Liver (tissue), 9 donors: ENCODE results near the gene FRMD4A. TPM values are rescaled to one million over a fixed set of nuclear protein-coding genes. Genes with fewer than 3 reads are reported as not detected.

ENCODE experiments used
- DNase-seq: peaks from one replicate; pipeline ENCODE4 v3.0.0-alpha.2; 2017; ENCODE audit warnings: low spot score
- H3K27ac ChIP-seq, 2 donors: one replicate each; pipeline ENCODE4 v1.7.0; 2013; ENCODE audit warnings: inconsistent platforms in 2 of 2, low read length in 2 of 2, control low read depth in 1 of 2, low read depth in 1 of 2, mild to moderate bottlenecking in 1 of 2
- H3K27me3 ChIP-seq, 4 donors: one replicate each; pipeline versions ENCODE4 v1.6.1 to v1.7.0; 2013; ENCODE audit warnings: low read length in 3 of 4, inconsistent platforms in 1 of 4, mild to moderate bottlenecking in 1 of 4, moderate library complexity in 1 of 4; ENCODE audit not compliant: control insufficient read depth in 4 of 4, insufficient read depth in 4 of 4
- H3K36me3 ChIP-seq, 4 donors: one replicate each; pipeline versions ENCODE4 v1.6.1 to v1.7.0; 2013; ENCODE audit warnings: low read length in 3 of 4, mild to moderate bottlenecking in 3 of 4, low read depth in 1 of 4, moderate library complexity in 1 of 4; ENCODE audit not compliant: control insufficient read depth in 4 of 4, insufficient read depth in 3 of 4
- H3K4me1 ChIP-seq, 4 donors: one replicate each; pipeline versions ENCODE4 v1.6.1 to v1.7.0; 2013; ENCODE audit warnings: low read length in 3 of 4, mild to moderate bottlenecking in 3 of 4, moderate library complexity in 1 of 4; ENCODE audit not compliant: control insufficient read depth in 4 of 4, insufficient read depth in 4 of 4
- H3K4me3 ChIP-seq, 3 donors: one replicate each; pipeline versions ENCODE4 v1.6.1 to v1.7.0; 2013; ENCODE audit warnings: low read length in 3 of 3, control low read depth in 1 of 3, low read depth in 1 of 3, mild to moderate bottlenecking in 1 of 3
- H3K9ac ChIP-seq, 2 donors: one replicate each; pipeline ENCODE4 v1.7.0; 2013; ENCODE audit warnings: low read length in 2 of 2, mild to moderate bottlenecking in 2 of 2, moderate library complexity in 2 of 2, control low read depth in 1 of 2, low read depth in 1 of 2
- H3K9me3 ChIP-seq, 4 donors: one replicate each; pipeline versions ENCODE4 v1.6.1 to v1.7.0; 2013; ENCODE audit warnings: low read length in 3 of 4; ENCODE audit not compliant: control insufficient read depth in 4 of 4
- EGR1 ChIP-seq, 2 donors: IDR thresholded peaks; 2 replicates each; pipeline ENCODE4 v1.6.1; 2016 to 2018; ENCODE audit warnings: antibody characterized with exemption in 2 of 2, low read depth in 2 of 2
- FOXA2 ChIP-seq: IDR thresholded peaks from 2 replicates; pipeline ENCODE4 v1.6.1; 2016; ENCODE audit warnings: antibody characterized with exemption
- GABPA ChIP-seq, 2 donors: IDR thresholded peaks in 1 of 2; conservative IDR thresholded peaks in 1 of 2; 2 replicates each; pipeline ENCODE4 v1.6.1; 2016; ENCODE audit warnings: antibody characterized with exemption in 2 of 2, mild to moderate bottlenecking in 1 of 2, moderate library complexity in 1 of 2
- HNF4A ChIP-seq, 2 donors: conservative IDR thresholded peaks; 2 replicates each; pipeline ENCODE4 v1.6.1; 2016; ENCODE audit warnings: antibody characterized with exemption in 2 of 2, mild to moderate bottlenecking in 2 of 2
- HNF4G ChIP-seq: IDR thresholded peaks from 2 replicates; pipeline ENCODE4 v1.6.1; 2016; ENCODE audit warnings: antibody characterized with exemption
- JUND ChIP-seq, 2 donors: IDR thresholded peaks; 2 replicates each; pipeline ENCODE4 v1.6.1; 2016; ENCODE audit warnings: antibody characterized with exemption in 2 of 2
- NR2F2 ChIP-seq: IDR thresholded peaks from 2 replicates; pipeline ENCODE4 v1.6.1; 2016; ENCODE audit warnings: antibody characterized with exemption
- RAD21 ChIP-seq, 2 donors: IDR thresholded peaks; 2 replicates each; pipeline ENCODE4 v1.6.1; 2016; ENCODE audit warnings: antibody characterized with exemption in 2 of 2, mild to moderate bottlenecking in 2 of 2
- YY1 ChIP-seq: IDR thresholded peaks from 2 replicates; pipeline ENCODE4 v1.6.1; 2016; ENCODE audit warnings: antibody characterized with exemption, mild to moderate bottlenecking
- WGBS: extraction: QIAGEN DNeasy Blood & Tissue Kit; methylation state at CpG from one replicate; pipeline ENCODE4 v1.1.7; 2013; 5-methylcytosine and 5-hydroxymethylcytosine counted together
- polyA plus RNA-seq, 2 donors: library from polyadenylated mRNA; stranded (reverse) in 1 of 2; unstranded in 1 of 2; fragments of 200-250 nt in 1 of 2; fragments of >200 nt in 1 of 2; fragmentation: Nextera tagmentation in 1 of 2; extraction: Ambion mirVana in 1 of 2; gene quantifications; one replicate each; pipeline versions ENCODE4 v1.2.1 to v1.2.3, GENCODE V29; 2013 to 2015
- total RNA-seq, 2 donors: library from RNA; depleted of rRNA; stranded (reverse); fragments of >200 nt; gene quantifications; one replicate each; pipeline ENCODE4 v1.2.3, GENCODE V29; 2014
- TF ChIP-seq, protein P1 (sequence below): fragments of 150-350 bp; IDR thresholded peaks from 2 replicates; pipeline ENCODE4 v1.5.1; 2017; ENCODE audit warnings: improper control_type of control experiment, low read depth, low read length; ENCODE audit not compliant: missing input control
- TF ChIP-seq, protein P2 (sequence below): IDR thresholded peaks from 2 replicates; pipeline ENCODE4 v1.6.1; 2016; ENCODE audit warnings: antibody characterized with exemption, mild to moderate bottlenecking
- TF ChIP-seq, protein P3 (sequence below): IDR thresholded peaks from 2 replicates; pipeline ENCODE4 v1.6.1; 2016; ENCODE audit warnings: antibody characterized with exemption
- donor health status: healthy.
- donor health status: healthy.
- donor health status: healthy.
- donor health status: healthy.
- donor health status: healthy.

FRMD4A gene
- total and polyA plus RNA-seq, 4 donors, result 8.2 to 34.3 (median 13.1) TPM

DNA sequence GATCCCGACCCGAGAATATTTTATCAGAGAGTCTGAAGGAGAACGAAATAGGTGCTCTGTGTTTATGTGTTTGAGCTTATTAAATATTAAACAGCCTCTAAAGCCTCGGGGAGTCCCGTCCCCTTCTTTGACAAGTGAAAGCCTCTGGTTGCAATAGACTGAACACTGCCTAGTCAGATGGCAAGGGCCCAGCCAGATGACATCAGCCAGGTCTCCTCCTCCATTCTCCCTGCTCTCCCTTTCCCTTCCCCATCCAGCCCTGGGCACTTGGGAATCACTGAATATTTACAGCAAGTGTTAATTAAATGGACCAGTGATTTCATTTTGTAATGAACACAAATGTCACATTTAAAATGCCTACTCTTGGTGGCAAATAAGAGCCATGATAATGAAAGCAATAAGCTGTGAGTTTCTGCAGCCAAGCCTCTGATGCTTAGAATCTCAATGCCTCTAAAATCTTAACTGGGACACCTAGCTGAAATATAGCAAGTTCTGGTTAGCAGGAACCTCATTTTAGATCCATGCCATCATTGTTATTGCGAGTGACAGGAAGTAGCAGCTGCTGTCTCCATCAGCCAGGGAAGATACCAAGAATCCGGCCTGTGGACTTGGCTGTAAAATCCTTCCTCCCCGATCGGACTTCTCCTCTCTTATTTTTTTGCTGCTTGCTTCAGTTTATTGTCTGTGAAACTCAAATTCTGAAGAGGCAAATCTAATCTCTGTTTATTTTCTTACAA, 541.8 kb downstream of the FRMD4A start:
- 69% methylated on average over 9 of the region's 9 CpGs for WGBS

DNA sequence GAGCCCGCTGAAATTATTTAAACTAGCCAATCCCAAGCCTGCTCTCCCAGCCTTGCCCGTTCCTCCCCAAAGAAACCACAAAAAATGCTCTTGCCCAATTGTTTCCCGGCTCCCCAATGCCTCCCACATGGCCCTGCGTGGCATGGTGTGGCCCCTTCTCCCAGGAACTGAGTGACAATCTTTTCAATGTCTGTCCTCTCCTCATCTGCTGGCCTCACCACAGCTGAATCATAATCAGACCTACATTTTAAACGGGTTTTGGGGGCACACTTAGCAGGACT, 542.5 kb downstream of the FRMD4A start:
- no peak overlapping the region for H3K9ac ChIP-seq
- H3K9me3 ChIP-seq, result no peaks in the 10 kb centered on the region
- H3K36me3 ChIP-seq, result no peaks in the 10 kb centered on the region

More for the DNA sequence above, 541.8 kb downstream of the FRMD4A start:
- no peaks in the 10 kb centered on the region for H3K27me3 ChIP-seq
- no peaks in the 10 kb centered on the region for H3K9me3 ChIP-seq
- DNase-seq, result no peak
- peaks cover 0 to 9% (median 0%) of the 10 kb centered on the region in 4 donors for H3K4me1 ChIP-seq
- H3K36me3 ChIP-seq, result no peaks in the 10 kb centered on the region
- peak overlapping the region; percentile 39 to 68 for H3K27ac ChIP-seq
- H3K4me3 ChIP-seq, result no peak overlapping the region
- peak overlapping the region in 1 of 2 donors; percentile 33 for H3K9ac ChIP-seq
- TF ChIP-seq FOXA2 (no peak), NR2F2 (peak; percentile 18), RAD21 (IDR thresholded peaks at IDR 0.05) (peak; percentile 37 to 41)

More for the DNA sequence above, 542.5 kb downstream of the FRMD4A start:
- Histone ChIP-seq H3K4me3 (no peak overlapping the region), H3K27me3 (no peaks in the 10 kb centered on the region), H3K4me1 (peaks cover 0 to 9% (median 0%) of the 10 kb centered on the region in 4 donors), H3K27ac (peak overlapping the region; percentile 14 to 68)
- no peak for TF ChIP-seq HNF4A (conservative IDR thresholded peaks at IDR 0.05)
- no peak for TF ChIP-seq HNF4G
- TF ChIP-seq, protein P1, sequence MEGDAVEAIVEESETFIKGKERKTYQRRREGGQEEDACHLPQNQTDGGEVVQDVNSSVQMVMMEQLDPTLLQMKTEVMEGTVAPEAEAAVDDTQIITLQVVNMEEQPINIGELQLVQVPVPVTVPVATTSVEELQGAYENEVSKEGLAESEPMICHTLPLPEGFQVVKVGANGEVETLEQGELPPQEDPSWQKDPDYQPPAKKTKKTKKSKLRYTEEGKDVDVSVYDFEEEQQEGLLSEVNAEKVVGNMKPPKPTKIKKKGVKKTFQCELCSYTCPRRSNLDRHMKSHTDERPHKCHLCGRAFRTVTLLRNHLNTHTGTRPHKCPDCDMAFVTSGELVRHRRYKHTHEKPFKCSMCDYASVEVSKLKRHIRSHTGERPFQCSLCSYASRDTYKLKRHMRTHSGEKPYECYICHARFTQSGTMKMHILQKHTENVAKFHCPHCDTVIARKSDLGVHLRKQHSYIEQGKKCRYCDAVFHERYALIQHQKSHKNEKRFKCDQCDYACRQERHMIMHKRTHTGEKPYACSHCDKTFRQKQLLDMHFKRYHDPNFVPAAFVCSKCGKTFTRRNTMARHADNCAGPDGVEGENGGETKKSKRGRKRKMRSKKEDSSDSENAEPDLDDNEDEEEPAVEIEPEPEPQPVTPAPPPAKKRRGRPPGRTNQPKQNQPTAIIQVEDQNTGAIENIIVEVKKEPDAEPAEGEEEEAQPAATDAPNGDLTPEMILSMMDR, result no peak
- no peak for TF ChIP-seq NR2F2
- no peak for TF ChIP-seq JUND (IDR thresholded peaks at IDR 0.05)
- no peak for TF ChIP-seq FOXA2
- no peak for TF ChIP-seq EGR1 (IDR thresholded peaks at IDR 0.05; ENCODE audit: low read depth in 2 of 2)
- no peak for TF ChIP-seq YY1
- TF ChIP-seq, protein P2, sequence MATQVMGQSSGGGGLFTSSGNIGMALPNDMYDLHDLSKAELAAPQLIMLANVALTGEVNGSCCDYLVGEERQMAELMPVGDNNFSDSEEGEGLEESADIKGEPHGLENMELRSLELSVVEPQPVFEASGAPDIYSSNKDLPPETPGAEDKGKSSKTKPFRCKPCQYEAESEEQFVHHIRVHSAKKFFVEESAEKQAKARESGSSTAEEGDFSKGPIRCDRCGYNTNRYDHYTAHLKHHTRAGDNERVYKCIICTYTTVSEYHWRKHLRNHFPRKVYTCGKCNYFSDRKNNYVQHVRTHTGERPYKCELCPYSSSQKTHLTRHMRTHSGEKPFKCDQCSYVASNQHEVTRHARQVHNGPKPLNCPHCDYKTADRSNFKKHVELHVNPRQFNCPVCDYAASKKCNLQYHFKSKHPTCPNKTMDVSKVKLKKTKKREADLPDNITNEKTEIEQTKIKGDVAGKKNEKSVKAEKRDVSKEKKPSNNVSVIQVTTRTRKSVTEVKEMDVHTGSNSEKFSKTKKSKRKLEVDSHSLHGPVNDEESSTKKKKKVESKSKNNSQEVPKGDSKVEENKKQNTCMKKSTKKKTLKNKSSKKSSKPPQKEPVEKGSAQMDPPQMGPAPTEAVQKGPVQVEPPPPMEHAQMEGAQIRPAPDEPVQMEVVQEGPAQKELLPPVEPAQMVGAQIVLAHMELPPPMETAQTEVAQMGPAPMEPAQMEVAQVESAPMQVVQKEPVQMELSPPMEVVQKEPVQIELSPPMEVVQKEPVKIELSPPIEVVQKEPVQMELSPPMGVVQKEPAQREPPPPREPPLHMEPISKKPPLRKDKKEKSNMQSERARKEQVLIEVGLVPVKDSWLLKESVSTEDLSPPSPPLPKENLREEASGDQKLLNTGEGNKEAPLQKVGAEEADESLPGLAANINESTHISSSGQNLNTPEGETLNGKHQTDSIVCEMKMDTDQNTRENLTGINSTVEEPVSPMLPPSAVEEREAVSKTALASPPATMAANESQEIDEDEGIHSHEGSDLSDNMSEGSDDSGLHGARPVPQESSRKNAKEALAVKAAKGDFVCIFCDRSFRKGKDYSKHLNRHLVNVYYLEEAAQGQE, result no peak
- TF ChIP-seq GABPA (IDR thresholded peaks at IDR 0.05 in 1 of 2, conservative IDR thresholded peaks at IDR 0.05 in 1 of 2), result no peak
- TF ChIP-seq, protein P3, sequence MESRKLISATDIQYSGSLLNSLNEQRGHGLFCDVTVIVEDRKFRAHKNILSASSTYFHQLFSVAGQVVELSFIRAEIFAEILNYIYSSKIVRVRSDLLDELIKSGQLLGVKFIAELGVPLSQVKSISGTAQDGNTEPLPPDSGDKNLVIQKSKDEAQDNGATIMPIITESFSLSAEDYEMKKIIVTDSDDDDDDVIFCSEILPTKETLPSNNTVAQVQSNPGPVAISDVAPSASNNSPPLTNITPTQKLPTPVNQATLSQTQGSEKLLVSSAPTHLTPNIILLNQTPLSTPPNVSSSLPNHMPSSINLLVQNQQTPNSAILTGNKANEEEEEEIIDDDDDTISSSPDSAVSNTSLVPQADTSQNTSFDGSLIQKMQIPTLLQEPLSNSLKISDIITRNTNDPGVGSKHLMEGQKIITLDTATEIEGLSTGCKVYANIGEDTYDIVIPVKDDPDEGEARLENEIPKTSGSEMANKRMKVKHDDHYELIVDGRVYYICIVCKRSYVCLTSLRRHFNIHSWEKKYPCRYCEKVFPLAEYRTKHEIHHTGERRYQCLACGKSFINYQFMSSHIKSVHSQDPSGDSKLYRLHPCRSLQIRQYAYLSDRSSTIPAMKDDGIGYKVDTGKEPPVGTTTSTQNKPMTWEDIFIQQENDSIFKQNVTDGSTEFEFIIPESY, result no peak
- WGBS, result 49% methylated on average over 5 of the region's 5 CpGs
- no peak for DNase-seq
